Astrocyte (in vitro differentiated cells and primary cell): Measurements from ENCODE around the gene CNTNAP5. TPM values are rescaled to one million over a fixed set of nuclear protein-coding genes. Genes with fewer than 3 reads are reported as not detected.

Experiments
- DNase-seq: peaks from one replicate; pipeline ENCODE4 v3.0.0-alpha.2; 2010; ENCODE audit warnings: low read depth
- FAIRE-seq: peaks from 2 replicates; lab custom pipeline; 2011; peaks lifted over from hg19 to GRCh38; lab: Jason Lieb, UNC
- H2AFZ ChIP-seq: 2 replicates; pipeline ENCODE4 v1.6.0; 2012; ENCODE audit warnings: low read depth, low read length, inconsistent platforms
- H3K27ac ChIP-seq: 2 replicates; pipeline ENCODE4 v1.5.1; 2011; ENCODE audit warnings: low read depth, low read length, inconsistent platforms
- H3K27me3 ChIP-seq: 2 replicates; pipeline ENCODE4 v1.6.0; 2011; ENCODE audit warnings: low read length, inconsistent platforms; ENCODE audit not compliant: insufficient read depth
- H3K36me3 ChIP-seq: 2 replicates; pipeline ENCODE4 v1.5.1; 2011; ENCODE audit warnings: low read length, inconsistent platforms; ENCODE audit not compliant: insufficient read depth
- H3K4me1 ChIP-seq: 2 replicates; pipeline ENCODE4 v1.5.1; 2011; ENCODE audit warnings: low read length, inconsistent platforms; ENCODE audit not compliant: insufficient read depth
- H3K4me2 ChIP-seq: 2 replicates; pipeline ENCODE4 v1.6.0; 2012; ENCODE audit warnings: low read length, inconsistent platforms
- H3K4me3 ChIP-seq: 2 replicates; pipeline ENCODE4 v1.5.1; 2011; ENCODE audit warnings: low read depth, mild to moderate bottlenecking, low read length, inconsistent platforms; ENCODE audit not compliant: insufficient read depth
- H3K79me2 ChIP-seq: 2 replicates; pipeline ENCODE4 v1.6.0; 2012; ENCODE audit warnings: mild to moderate bottlenecking, low read length, inconsistent platforms; ENCODE audit not compliant: insufficient read depth
- H3K9ac ChIP-seq: 2 replicates; pipeline ENCODE4 v1.6.0; 2012; ENCODE audit warnings: mild to moderate bottlenecking, low read length, inconsistent platforms
- H3K9me3 ChIP-seq: 2 replicates; pipeline ENCODE4 v1.5.1; 2012; ENCODE audit warnings: low read depth, mild to moderate bottlenecking, low read length, inconsistent platforms; ENCODE audit not compliant: insufficient read depth
- H4K20me1 ChIP-seq: 2 replicates; pipeline ENCODE4 v1.6.0; 2012; ENCODE audit warnings: low read length, inconsistent platforms; ENCODE audit not compliant: insufficient read depth
- H3K27ac Mint-ChIP-seq: one replicate; pipeline ENCODE4 v1.8.0; 2021; ENCODE audit warnings: mild to moderate bottlenecking, mixed read lengths; ENCODE audit not compliant: unreplicated experiment
- H3K27me3 Mint-ChIP-seq: one replicate; pipeline ENCODE4 v1.8.0; 2021; ENCODE audit warnings: low read depth, mixed read lengths; ENCODE audit not compliant: unreplicated experiment
- H3K36me3 Mint-ChIP-seq: one replicate; pipeline ENCODE4 v1.8.0; 2021; ENCODE audit warnings: low read depth, mixed read lengths; ENCODE audit not compliant: unreplicated experiment
- H3K4me1 Mint-ChIP-seq: one replicate; pipeline ENCODE4 v1.8.0; 2021; ENCODE audit warnings: low read depth, mixed read lengths; ENCODE audit not compliant: unreplicated experiment
- H3K4me3 Mint-ChIP-seq: one replicate; pipeline ENCODE4 v1.8.0; 2021; ENCODE audit warnings: mild to moderate bottlenecking, moderate library complexity, mixed read lengths; ENCODE audit not compliant: unreplicated experiment
- H3K9me3 Mint-ChIP-seq: one replicate; pipeline ENCODE4 v1.8.0; 2021; ENCODE audit warnings: mild to moderate bottlenecking, mixed read lengths; ENCODE audit not compliant: unreplicated experiment
- EZH2 ChIP-seq: IDR thresholded peaks from 2 replicates; pipeline ENCODE4 v1.6.1; 2012; ENCODE audit warnings: mild to moderate bottlenecking, low read length, inconsistent platforms; ENCODE audit not compliant: insufficient read depth
- total RNA-seq: library from RNA; stranded (reverse); gene quantifications from 2 replicates; pipeline ENCODE4 v1.2.1, GENCODE V29; 2021
- TF ChIP-seq, protein P1 (sequence below): IDR thresholded peaks from 2 replicates; pipeline ENCODE4 v1.5.1; 2011; ENCODE audit warnings: low read depth, mild to moderate bottlenecking, inconsistent platforms, low read length, moderate library complexity; ENCODE audit not compliant: insufficient read depth

CNTNAP5 gene
- total RNA-seq, 1 donor from 2014 or later = 0.30 TPM

- TF ChIP-seq, protein P1, sequence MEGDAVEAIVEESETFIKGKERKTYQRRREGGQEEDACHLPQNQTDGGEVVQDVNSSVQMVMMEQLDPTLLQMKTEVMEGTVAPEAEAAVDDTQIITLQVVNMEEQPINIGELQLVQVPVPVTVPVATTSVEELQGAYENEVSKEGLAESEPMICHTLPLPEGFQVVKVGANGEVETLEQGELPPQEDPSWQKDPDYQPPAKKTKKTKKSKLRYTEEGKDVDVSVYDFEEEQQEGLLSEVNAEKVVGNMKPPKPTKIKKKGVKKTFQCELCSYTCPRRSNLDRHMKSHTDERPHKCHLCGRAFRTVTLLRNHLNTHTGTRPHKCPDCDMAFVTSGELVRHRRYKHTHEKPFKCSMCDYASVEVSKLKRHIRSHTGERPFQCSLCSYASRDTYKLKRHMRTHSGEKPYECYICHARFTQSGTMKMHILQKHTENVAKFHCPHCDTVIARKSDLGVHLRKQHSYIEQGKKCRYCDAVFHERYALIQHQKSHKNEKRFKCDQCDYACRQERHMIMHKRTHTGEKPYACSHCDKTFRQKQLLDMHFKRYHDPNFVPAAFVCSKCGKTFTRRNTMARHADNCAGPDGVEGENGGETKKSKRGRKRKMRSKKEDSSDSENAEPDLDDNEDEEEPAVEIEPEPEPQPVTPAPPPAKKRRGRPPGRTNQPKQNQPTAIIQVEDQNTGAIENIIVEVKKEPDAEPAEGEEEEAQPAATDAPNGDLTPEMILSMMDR = no peak
- no peak for TF ChIP-seq EZH2
- Histone ChIP-seq H3K4me2 (no peak overlapping the region), H3K36me3 (no peaks in the 10 kb centered on the region), H3K79me2 (no peaks in the 10 kb centered on the region), H2AFZ (no peak overlapping the region), H3K27me3 (no peaks in the 10 kb centered on the region), H3K9ac (no peak overlapping the region), H3K4me3 (no peak overlapping the region), H3K4me1 (no peaks in the 10 kb centered on the region), H3K9me3 (peaks cover 3% of the 10 kb centered on the region), H3K27ac (no peak overlapping the region), H4K20me1 (no peaks in the 10 kb centered on the region)
- H3K27me3 Mint-ChIP-seq = peaks cover 2% of the 10 kb centered on the region
- H3K4me1 Mint-ChIP-seq = peaks cover 5% of the 10 kb centered on the region
- H3K4me3 Mint-ChIP-seq = no peak overlapping the region
- peak; percentile 4 for DNase-seq
- no peak for FAIRE-seq
- H3K9me3 Mint-ChIP-seq = peaks cover 3% of the 10 kb centered on the region
- H3K27ac Mint-ChIP-seq = no peak overlapping the region
- no peaks in the 10 kb centered on the region for H3K36me3 Mint-ChIP-seq
Observed at GRCh38 chr2:124874219-124874618, 849.1 kb downstream of the CNTNAP5 start.

- Mint-ChIP-seq H3K4me3 (no peak overlapping the region), H3K9me3 (peaks cover 3% of the 10 kb centered on the region), H3K27me3 (peaks cover 2% of the 10 kb centered on the region), H3K36me3 (no peaks in the 10 kb centered on the region), H3K27ac (no peak overlapping the region), H3K4me1 (peaks cover 5% of the 10 kb centered on the region)
- no peak for FAIRE-seq
- Histone ChIP-seq H3K27me3 (no peaks in the 10 kb centered on the region), H4K20me1 (no peaks in the 10 kb centered on the region), H3K4me2 (no peak overlapping the region), H3K9me3 (peaks cover 3% of the 10 kb centered on the region), H3K27ac (no peak overlapping the region), H3K4me3 (no peak overlapping the region), H2AFZ (no peak overlapping the region), H3K9ac (no peak overlapping the region), H3K4me1 (no peaks in the 10 kb centered on the region), H3K79me2 (no peaks in the 10 kb centered on the region), H3K36me3 (no peaks in the 10 kb centered on the region)
- DNase-seq = no peak
- TF ChIP-seq EZH2 = no peak
- TF ChIP-seq, protein P1 = no peak
Observed at GRCh38 chr2:124874676-124875075, 849.6 kb downstream of the CNTNAP5 start.

DNA sequence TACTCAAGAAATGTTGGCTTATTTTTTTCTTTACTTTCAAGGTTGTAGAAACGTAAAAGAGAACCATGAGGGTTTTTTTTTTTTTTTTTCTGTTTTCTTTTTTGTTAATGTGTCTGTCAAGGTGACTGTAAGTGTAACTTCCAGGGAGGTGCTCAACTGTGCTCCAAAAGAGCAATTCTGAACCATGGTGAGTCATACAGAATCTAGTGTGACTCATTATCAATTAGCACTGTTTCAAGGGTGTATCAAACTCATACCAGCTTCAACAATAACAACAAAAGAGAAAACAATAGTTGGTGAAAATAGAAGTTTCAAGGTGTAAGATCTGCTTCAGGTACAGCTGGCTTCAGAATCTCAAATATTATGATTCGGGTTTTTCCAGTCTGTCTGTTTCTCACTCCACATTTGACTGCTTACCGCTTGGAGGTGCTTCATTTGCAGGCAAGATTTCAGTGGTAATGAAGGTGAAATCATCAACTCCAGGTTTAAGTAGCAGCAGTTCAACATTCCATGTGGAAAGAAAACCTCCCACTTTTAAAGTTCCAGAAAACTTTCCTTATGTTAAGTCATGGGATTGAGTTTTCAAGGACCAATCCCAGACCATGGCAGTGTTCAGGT, 850.6 kb downstream of the CNTNAP5 start:
- H3K9me3 ChIP-seq = peaks cover 3% of the 10 kb centered on the region
- Mint-ChIP-seq H3K4me3 (no peak overlapping the region), H3K36me3 (no peaks in the 10 kb centered on the region), H3K27ac (no peak overlapping the region), H3K27me3 (peaks cover 2% of the 10 kb centered on the region), H3K4me1 (peaks cover 5% of the 10 kb centered on the region), H3K9me3 (peaks cover 3% of the 10 kb centered on the region)
- FAIRE-seq = no peak
- H3K36me3 ChIP-seq = no peaks in the 10 kb centered on the region
- no peak overlapping the region for H3K4me2 ChIP-seq
- no peaks in the 10 kb centered on the region for H3K4me1 ChIP-seq
- no peak for DNase-seq
- H3K4me3 ChIP-seq = no peak overlapping the region
- no peaks in the 10 kb centered on the region for H3K27me3 ChIP-seq
- no peaks in the 10 kb centered on the region for H4K20me1 ChIP-seq
- H2AFZ ChIP-seq = no peak overlapping the region
- TF ChIP-seq, protein P1 = no peak
- no peak for TF ChIP-seq EZH2
- H3K79me2 ChIP-seq = no peaks in the 10 kb centered on the region
- no peak overlapping the region for H3K9ac ChIP-seq
- no peak overlapping the region for H3K27ac ChIP-seq
